Sigmoid colon (tissue), 3 donors: ENCODE data around the gene CHD3.

Experiments
- CTCF ChIP-seq, 4 experiments: fragments of 450-650 bp in 3 of 4; fragments of 200-600 bp in 1 of 4; IDR thresholded peaks; one replicate each; pipeline ENCODE4 v1.5.1; 2016 to 2019; ENCODE audit warnings: antibody characterized with exemption in 4 of 4, mild to moderate bottlenecking in 3 of 4, moderate library complexity in 2 of 4
- POLR2A ChIP-seq, 2 donors: fragments of 450-650 bp; IDR thresholded peaks; one replicate each; pipeline ENCODE4 v1.6.1; 2016; ENCODE audit warnings: antibody characterized with exemption in 2 of 2, mild to moderate bottlenecking in 2 of 2, moderate library complexity in 2 of 2

GRCh38 chr17:7916808-7917207 lies 28.2 kb downstream of the CHD3 start:
- TF ChIP-seq POLR2A (IDR thresholded peaks at IDR 0.05) (no peak), CTCF (IDR thresholded peaks at IDR 0.05) (no peak)
